Astrocyte of the spinal cord (primary cell): Measurements from ENCODE around the gene TH.
"Not testable (repeated sequence)": the region's sequence is repeated elsewhere in the genome, so short reads cannot be mapped to it uniquely, and the experiment has no call there.

Experiments
- DNase-seq: peaks from one replicate; pipeline ENCODE4 v3.0.0; 2011; ENCODE audit warnings: low read depth, low spot score
- H3K4me3 ChIP-seq: 2 replicates; pipeline ENCODE4 v1.5.1; 2011; ENCODE audit warnings: low read depth, mild to moderate bottlenecking, low read length, moderate library complexity
- CTCF ChIP-seq: IDR thresholded peaks from 2 replicates; pipeline ENCODE4 v1.5.1; 2012; ENCODE audit warnings: low read depth, mild to moderate bottlenecking, low read length, inconsistent platforms
- in situ Hi-C: cut with HindIII; loops from 2 replicates; pipeline ENCODE4 v1.10.0; 2017; ENCODE audit warnings: low sequenced_read_pairs

Gene TH

GRCh38 chr11:2196970-2197770 is 25.6 kb upstream of the TH start:
- peak; percentile 93 for TF ChIP-seq CTCF
- no peak overlapping the region for H3K4me3 ChIP-seq
- in situ Hi-C loops, result no loop called here
- DNase-seq, result peak; percentile 56

DNA sequence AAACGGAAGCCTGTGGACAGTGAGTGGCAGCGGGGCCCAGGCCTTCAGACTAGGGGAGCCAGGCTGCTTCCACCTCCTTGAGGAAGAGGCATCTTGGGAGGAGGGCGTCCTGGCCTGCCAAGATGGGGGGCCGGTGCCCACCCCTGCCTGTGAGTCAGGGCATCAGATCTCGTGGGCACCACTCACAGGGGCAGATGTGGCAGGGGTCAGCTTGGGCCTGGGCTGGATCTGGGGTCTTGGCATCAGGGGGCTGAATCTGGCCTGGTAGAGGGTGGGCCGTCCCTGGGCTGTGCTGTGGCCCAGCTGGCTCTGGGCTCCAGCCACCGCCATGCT is 24.1 kb upstream of the TH start:
- no peak overlapping the region for H3K4me3 ChIP-seq
- TF ChIP-seq CTCF, result no peak
- DNase-seq, result no peak
- in situ Hi-C loops, result no loop called here

DNA sequence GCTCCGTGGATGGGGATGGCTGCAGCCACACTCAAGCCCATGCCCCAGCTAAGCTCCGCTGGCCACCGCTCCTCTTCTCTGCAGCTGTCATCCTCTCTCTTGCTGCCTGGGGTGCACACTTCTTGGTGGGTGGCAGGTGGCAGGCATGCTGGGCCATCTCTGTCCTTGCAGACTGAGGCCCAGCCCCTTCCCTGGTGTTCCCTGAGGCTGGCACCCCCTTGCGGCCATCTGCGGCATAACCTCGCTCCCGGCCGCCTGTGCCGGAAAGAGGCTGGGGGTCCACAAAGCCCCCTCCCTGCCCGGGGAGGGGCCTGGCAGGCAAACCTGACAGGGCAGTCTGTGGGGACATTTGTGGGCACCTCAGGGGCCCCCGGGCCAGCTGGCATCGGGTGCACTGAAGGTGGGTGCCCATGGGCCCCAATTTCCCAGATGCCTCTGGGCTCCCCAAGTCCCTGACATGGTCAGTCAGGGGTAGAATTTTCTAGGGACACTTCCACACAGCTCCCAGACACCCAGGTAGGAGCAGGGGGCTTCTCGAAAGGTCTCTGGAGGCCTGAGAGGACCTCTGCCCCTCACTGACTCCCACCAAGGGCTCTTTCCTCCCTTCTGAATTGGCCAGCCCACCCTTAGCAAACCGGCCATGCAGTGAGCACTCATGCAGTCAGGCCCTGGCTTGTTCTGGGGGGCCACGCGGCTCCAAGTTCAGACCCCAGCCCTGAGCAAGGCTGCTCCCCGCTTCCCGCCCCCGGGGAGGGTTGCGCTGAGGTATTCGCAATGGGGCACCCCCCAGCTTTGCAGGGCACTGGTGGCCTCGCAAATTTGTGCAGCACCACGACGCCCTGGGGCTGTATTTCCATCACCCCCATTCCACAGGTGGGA is 23.5 kb upstream of the TH start:
- in situ Hi-C loops, result no loop called here
- no peak overlapping the region for H3K4me3 ChIP-seq
- TF ChIP-seq CTCF, result peak; percentile 99
- DNase-seq, result peak; percentile 15

GRCh38 chr11:2193888-2194595 is 22.4 kb upstream of the TH start:
- in situ Hi-C loops, DNase-seq: not testable (repeated sequence)

DNA sequence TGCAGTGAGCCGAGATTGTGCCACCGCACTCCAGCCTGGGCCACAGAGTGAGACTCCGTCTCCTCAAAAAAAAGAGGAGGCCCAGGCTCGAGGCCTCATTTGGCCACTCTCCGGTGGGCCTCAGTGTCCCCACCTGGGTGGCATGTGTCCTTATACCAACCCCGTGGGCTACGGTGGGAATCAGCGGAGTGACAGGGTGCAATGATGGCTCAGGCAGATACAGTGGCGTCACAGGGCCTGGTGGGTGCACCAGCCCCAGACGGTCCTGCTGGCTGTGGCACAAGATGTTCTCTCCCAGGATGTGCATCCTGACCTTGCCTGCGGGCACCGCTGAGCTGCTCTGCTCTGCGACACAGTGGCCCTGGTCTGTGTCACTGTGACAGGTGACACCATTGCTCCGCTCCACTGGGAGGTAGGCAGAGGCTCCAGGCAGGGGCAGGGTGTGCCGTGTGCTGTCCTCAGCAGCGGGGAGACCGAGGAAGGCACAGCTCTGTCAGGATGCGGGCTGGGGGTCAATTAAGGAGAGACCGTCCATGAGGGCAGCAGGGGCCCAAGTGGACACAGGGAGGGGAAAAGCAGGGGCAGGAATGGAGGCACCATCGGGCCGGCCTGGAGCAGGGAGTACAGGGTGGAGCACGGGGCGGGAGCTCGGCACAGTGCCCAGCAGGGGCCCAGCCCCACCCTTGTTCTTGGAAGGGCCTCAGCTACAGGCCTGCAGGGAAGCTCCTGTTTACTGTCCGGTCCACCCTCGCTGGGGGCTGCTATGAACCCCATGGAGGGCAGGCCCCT is 21.7 kb upstream of the TH start:
- no peak for TF ChIP-seq CTCF
- H3K4me3 ChIP-seq, result no peak overlapping the region
- no peak for DNase-seq
- in situ Hi-C loops, result no loop called here

More at GRCh38 chr11:2193888-2194595, 22.4 kb upstream of the TH start:
- not testable (repeated sequence) for H3K4me3 ChIP-seq

DNA sequence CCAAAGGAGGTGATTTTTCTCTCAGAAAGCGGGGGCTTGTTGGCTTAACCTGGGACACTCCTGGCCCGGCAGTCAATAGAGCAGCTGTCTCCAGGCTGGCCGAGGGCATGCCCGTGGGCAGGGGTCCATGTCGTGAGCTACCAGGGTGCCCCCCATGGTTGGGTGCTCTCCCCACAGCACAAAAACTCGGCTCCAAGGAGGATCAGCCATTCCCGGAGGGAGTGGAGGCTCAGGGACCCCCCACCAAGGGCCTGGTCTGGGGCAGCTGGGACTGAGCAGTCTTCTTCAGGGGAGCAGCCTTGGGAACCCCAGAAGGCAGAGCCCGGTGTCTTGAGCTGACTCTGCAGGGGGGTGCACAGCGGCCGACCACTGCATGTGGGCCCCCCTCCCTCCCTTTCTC is 20.8 kb upstream of the TH start:
- TF ChIP-seq CTCF, result no peak
- in situ Hi-C loops, result no loop called here
- H3K4me3 ChIP-seq, result no peak overlapping the region
- no peak for DNase-seq
